Activated CD8-positive, alpha-beta T cell treated with anti-CD3 and anti-CD28 coated beads for 36 hours (primary cell): ENCODE results near the gene DYNC2LI1. TPM values are rescaled to one million over a fixed set of nuclear protein-coding genes. Genes with fewer than 3 reads are reported as not detected.

Experiments
- ATAC-seq: fragments of 200-7000 bp; cut with Tn5 transposase; one replicate; pipeline ENCODE4 v1.10.0; 2021; ENCODE audit warnings: mild to moderate bottlenecking, moderate library complexity
- CTCF ChIA-PET: fragments of 350-600 bp; sonication (Branson Sonifier 250); formaldehyde crosslinking; loops from one replicate; lab custom pipeline; 2021; ENCODE audit warnings: antibody characterized with exemption; lab: Charles Lee
- POLR2A ChIA-PET: fragments of 350-600 bp; sonication (Branson Sonifier 250); formaldehyde crosslinking; loops from one replicate; lab custom pipeline; 2021; ENCODE audit warnings: antibody characterized with exemption; lab: Charles Lee
- DNase-seq: peaks from one replicate; pipeline ENCODE4 v3.0.0-alpha.2; 2020
- H3K27ac Mint-ChIP-seq: one replicate; pipeline ENCODE4 v1.8.0; 2021; ENCODE audit warnings: mild to moderate bottlenecking, mixed read lengths
- H3K27me3 Mint-ChIP-seq: one replicate; pipeline ENCODE4 v1.8.0; 2021; ENCODE audit warnings: mixed read lengths
- H3K36me3 Mint-ChIP-seq: one replicate; pipeline ENCODE4 v1.8.0; 2021; ENCODE audit warnings: low read depth, mixed read lengths
- H3K4me1 Mint-ChIP-seq: one replicate; pipeline ENCODE4 v1.8.0; 2021; ENCODE audit warnings: low read depth, mixed read lengths
- H3K4me3 Mint-ChIP-seq: one replicate; pipeline ENCODE4 v1.8.0; 2021; ENCODE audit warnings: mild to moderate bottlenecking, moderate library complexity, mixed read lengths
- H3K9me3 Mint-ChIP-seq: one replicate; pipeline ENCODE4 v1.8.0; 2021; ENCODE audit warnings: mixed read lengths
- CTCF ChIP-seq: fragments of 200-600 bp; IDR thresholded peaks from one replicate; pipeline ENCODE4 v1.8.0; 2022; ENCODE audit warnings: antibody characterized with exemption, mild to moderate bottlenecking
- intact Hi-C: fragments of 100-400 bp; cut with micrococcal nuclease; formaldehyde crosslinking; loops from one replicate; pipeline ENCODE4 v1.10.0; 2022
- total RNA-seq, 2 experiments: library from RNA; stranded (reverse); gene quantifications; one replicate each; pipeline ENCODE4 v1.2.3, GENCODE V29; 2021

The DYNC2LI1 gene
- total RNA-seq, 2 experiments from 2014 or later: 6.3 to 6.9 TPM

- ATAC-seq: no peak
- POLR2A ChIA-PET: no interaction called here
Measured at GRCh38 chr2:43790147-43790546, 16.3 kb downstream of the DYNC2LI1 start.

GRCh38 chr2:43791035-43791765 lies 17.4 kb downstream of the DYNC2LI1 start:
- intact Hi-C loops: no loop called here
- no peak overlapping the region for H3K4me3 Mint-ChIP-seq
- ATAC-seq: no peak
- no peaks in the 10 kb centered on the region for H3K27me3 Mint-ChIP-seq
- no peak for TF ChIP-seq CTCF
- H3K27ac Mint-ChIP-seq: no peak overlapping the region
- no peak for DNase-seq
- ChIA-PET POLR2A (no interaction called here), CTCF (interaction anchor here (0.6 kb wide), 1 partner anchor 58 kb away, joined by 3 read pairs; no protein-coding TSS in a partner anchor)
- no peaks in the 10 kb centered on the region for H3K9me3 Mint-ChIP-seq
- H3K4me1 Mint-ChIP-seq: peaks cover 20% of the 10 kb centered on the region
- H3K36me3 Mint-ChIP-seq: peaks cover 1% of the 10 kb centered on the region

More at GRCh38 chr2:43790147-43790546, 16.3 kb downstream of the DYNC2LI1 start:
- H3K4me3 Mint-ChIP-seq: no peak overlapping the region
- DNase-seq: no peak
- H3K27me3 Mint-ChIP-seq: no peaks in the 10 kb centered on the region
- H3K4me1 Mint-ChIP-seq: peaks cover 20% of the 10 kb centered on the region
- no peak overlapping the region for H3K27ac Mint-ChIP-seq
- peaks cover 1% of the 10 kb centered on the region for H3K36me3 Mint-ChIP-seq
- CTCF ChIA-PET: interaction anchor here (0.7 to 1.3 kb wide), 5 partner anchors 8 to 213 kb away, joined by 3 to 4 read pairs (median 3); no protein-coding TSS in a partner anchor
- H3K9me3 Mint-ChIP-seq: no peaks in the 10 kb centered on the region
- TF ChIP-seq CTCF: no peak
- intact Hi-C loops: no loop called here

GRCh38 chr2:43792653-43793052 lies 18.8 kb downstream of the DYNC2LI1 start:
- ATAC-seq (no peak), DNase-seq (no peak)
- Mint-ChIP-seq H3K27ac (no peak overlapping the region), H3K27me3 (no peaks in the 10 kb centered on the region), H3K4me1 (peaks cover 15% of the 10 kb centered on the region), H3K36me3 (peaks cover 1% of the 10 kb centered on the region), H3K9me3 (no peaks in the 10 kb centered on the region), H3K4me3 (no peak overlapping the region)
- POLR2A ChIA-PET: interaction anchor here (0.5 kb wide), 1 partner anchor 64 kb away, joined by 3 read pairs; no protein-coding TSS in a partner anchor
- TF ChIP-seq CTCF: no peak
- CTCF ChIA-PET: interaction anchor here (0.8 kb wide), 1 partner anchor 462 kb away, joined by 3 read pairs; no protein-coding TSS in a partner anchor
- intact Hi-C loops: no loop called here

- TF ChIP-seq CTCF: no peak
- POLR2A ChIA-PET: no interaction called here
- no peak for DNase-seq
- Mint-ChIP-seq H3K4me3 (no peak overlapping the region), H3K4me1 (no peaks in the 10 kb centered on the region), H3K9me3 (no peaks in the 10 kb centered on the region), H3K27me3 (no peaks in the 10 kb centered on the region), H3K36me3 (peaks cover 1% of the 10 kb centered on the region), H3K27ac (no peak overlapping the region)
- CTCF ChIA-PET: interaction anchor here (1.3 kb wide), 1 partner anchor 21 kb away, joined by 4 read pairs; the partner anchor contains the start of gene DYNC2LI1
- intact Hi-C loops: no loop called here
- ATAC-seq: no peak
Measured at GRCh38 chr2:43794956-43795355, 21.1 kb downstream of the DYNC2LI1 start.

- no peak for TF ChIP-seq CTCF
- Mint-ChIP-seq H3K9me3 (no peaks in the 10 kb centered on the region), H3K4me3 (no peak overlapping the region), H3K36me3 (peaks cover 1% of the 10 kb centered on the region), H3K4me1 (no peaks in the 10 kb centered on the region), H3K27ac (no peak overlapping the region), H3K27me3 (no peaks in the 10 kb centered on the region)
- DNase-seq: no peak
- ATAC-seq: no peak
- ChIA-PET POLR2A (interaction anchor here (0.6 to 0.7 kb wide), 2 partner anchors 14 to 78 kb away, joined by 3 read pairs; no protein-coding TSS in a partner anchor), CTCF (interaction anchor here (1.3 kb wide), 1 partner anchor 22 kb away, joined by 4 read pairs; the partner anchor contains the start of gene DYNC2LI1)
- intact Hi-C loops: no loop called here
Measured at GRCh38 chr2:43796206-43796605, 22.4 kb downstream of the DYNC2LI1 start.
